ENCODE data around the gene C1QTNF8.

DNA sequence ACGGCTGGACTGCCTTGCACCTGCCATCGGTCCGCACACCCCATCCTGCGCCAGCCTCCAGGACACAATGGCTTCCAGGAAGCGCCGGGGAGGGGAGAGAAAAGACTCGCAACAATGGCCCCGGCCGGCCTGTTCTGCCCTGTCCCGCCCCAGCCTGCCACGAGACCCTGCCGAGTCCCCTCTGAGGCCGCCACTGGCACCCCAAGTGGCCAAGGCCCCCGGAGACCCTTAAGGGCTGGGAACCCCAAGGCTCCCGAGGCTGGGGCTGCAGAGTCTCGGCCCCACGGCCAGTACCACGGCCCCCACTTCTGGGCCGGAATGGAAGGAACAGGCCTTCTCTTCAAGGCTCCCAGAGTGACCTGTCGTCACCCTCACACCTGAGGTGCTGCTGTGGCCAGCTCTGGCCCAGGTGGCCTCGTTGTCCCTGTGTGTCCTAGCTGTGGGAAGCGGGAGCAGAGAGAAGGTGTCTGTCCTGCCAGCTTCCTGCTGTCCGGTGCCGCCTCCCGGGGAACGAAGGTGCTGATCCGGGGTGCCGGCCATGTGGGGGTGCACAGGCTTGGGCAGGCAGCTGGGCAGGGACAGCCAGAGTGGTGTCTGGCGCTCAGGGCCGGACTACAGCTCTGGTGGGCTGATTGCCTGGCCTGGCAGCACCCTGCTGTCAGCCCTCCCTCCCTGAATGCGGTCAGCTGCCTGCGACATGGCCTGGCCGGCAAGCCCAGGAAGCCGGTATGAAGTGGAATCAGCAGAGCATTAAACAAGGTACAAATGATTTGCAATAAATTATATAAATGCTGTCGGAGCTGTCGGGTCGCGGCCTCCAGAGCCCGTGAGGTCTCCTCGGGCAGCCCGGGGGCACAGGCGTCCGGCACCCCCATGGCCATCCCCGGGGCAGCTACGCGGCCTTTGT is 48.7 kb upstream of the C1QTNF8 start:
- TF ChIP-seq SIN3A (IDR thresholded peaks at IDR 0.05; ENCODE audit: borderline replicate concordance, insufficient read depth, low read length) (no peak), POLR2AphosphoS5 (IDR thresholded peaks at IDR 0.05; ENCODE audit: low read depth, low read length) (no peak), FOXP2 (optimal IDR thresholded peaks at IDR 0.05; ENCODE audit: borderline replicate concordance, extremely low read depth, extremely low read length, insufficient read depth) (no peak)
- TF ChIP-seq, protein P1, sequence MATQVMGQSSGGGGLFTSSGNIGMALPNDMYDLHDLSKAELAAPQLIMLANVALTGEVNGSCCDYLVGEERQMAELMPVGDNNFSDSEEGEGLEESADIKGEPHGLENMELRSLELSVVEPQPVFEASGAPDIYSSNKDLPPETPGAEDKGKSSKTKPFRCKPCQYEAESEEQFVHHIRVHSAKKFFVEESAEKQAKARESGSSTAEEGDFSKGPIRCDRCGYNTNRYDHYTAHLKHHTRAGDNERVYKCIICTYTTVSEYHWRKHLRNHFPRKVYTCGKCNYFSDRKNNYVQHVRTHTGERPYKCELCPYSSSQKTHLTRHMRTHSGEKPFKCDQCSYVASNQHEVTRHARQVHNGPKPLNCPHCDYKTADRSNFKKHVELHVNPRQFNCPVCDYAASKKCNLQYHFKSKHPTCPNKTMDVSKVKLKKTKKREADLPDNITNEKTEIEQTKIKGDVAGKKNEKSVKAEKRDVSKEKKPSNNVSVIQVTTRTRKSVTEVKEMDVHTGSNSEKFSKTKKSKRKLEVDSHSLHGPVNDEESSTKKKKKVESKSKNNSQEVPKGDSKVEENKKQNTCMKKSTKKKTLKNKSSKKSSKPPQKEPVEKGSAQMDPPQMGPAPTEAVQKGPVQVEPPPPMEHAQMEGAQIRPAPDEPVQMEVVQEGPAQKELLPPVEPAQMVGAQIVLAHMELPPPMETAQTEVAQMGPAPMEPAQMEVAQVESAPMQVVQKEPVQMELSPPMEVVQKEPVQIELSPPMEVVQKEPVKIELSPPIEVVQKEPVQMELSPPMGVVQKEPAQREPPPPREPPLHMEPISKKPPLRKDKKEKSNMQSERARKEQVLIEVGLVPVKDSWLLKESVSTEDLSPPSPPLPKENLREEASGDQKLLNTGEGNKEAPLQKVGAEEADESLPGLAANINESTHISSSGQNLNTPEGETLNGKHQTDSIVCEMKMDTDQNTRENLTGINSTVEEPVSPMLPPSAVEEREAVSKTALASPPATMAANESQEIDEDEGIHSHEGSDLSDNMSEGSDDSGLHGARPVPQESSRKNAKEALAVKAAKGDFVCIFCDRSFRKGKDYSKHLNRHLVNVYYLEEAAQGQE (IDR thresholded peaks at IDR 0.05; ENCODE audit: insufficient read depth in 1 of 2, low read depth in 2 of 2, low read length in 2 of 2): no peak

Data from PFSK-1 (cell line).